Esophagus muscularis mucosa (tissue), 4 donors: ENCODE results near the gene HSBP1L1.

ENCODE experiments used
- CTCF ChIP-seq, 3 experiments: fragments of 200-600 bp in 2 of 3; fragments of 450-650 bp in 1 of 3; sonication (generic) in 2 of 3; IDR thresholded peaks; one replicate each; pipeline ENCODE4 v1.5.1; 2017 to 2019; ENCODE audit warnings: antibody characterized with exemption in 3 of 3, mild to moderate bottlenecking in 2 of 3, moderate library complexity in 1 of 3
- EP300 ChIP-seq: sonication (generic); formaldehyde crosslinking; IDR thresholded peaks from one replicate; pipeline ENCODE4 v1.6.1; 2017; ENCODE audit warnings: antibody characterized with exemption
- POLR2A ChIP-seq: fragments of 450-650 bp; IDR thresholded peaks from one replicate; pipeline ENCODE4 v1.6.1; 2017; ENCODE audit warnings: antibody characterized with exemption, moderate library complexity, mild to moderate bottlenecking, low read depth
- POLR2AphosphoS5 ChIP-seq, 2 donors: sonication (generic); formaldehyde crosslinking; IDR thresholded peaks; one replicate each; pipeline ENCODE4 v1.6.1; 2017; ENCODE audit warnings: antibody characterized with exemption in 2 of 2

GRCh38 chr18:79964330-79965118 is at the start of gene HSBP1L1:
- peak; percentile 22 to 50 (median 29) for TF ChIP-seq CTCF (IDR thresholded peaks at IDR 0.05)
- TF ChIP-seq POLR2A, result no peak
- TF ChIP-seq EP300, result no peak
- TF ChIP-seq POLR2AphosphoS5 (IDR thresholded peaks at IDR 0.05), result peak in 1 of 2 donors; percentile 6
